Glutamatergic neuron (in vitro differentiated cells): ENCODE results near the gene HES6. TPM values are rescaled to one million over a fixed set of nuclear protein-coding genes. Genes with fewer than 3 reads are reported as not detected.

ENCODE experiments used
- DNase-seq: peaks from one replicate; pipeline ENCODE4 v3.0.0; 2022
- H3K27ac Mint-ChIP-seq: one replicate; pipeline ENCODE4 v1.8.0; 2020; ENCODE audit warnings: mild to moderate bottlenecking, mixed read lengths, inconsistent platforms; ENCODE audit not compliant: unreplicated experiment
- H3K27me3 Mint-ChIP-seq: one replicate; pipeline ENCODE4 v1.8.0; 2020; ENCODE audit warnings: mild to moderate bottlenecking, moderate library complexity, mixed read lengths, inconsistent platforms; ENCODE audit not compliant: unreplicated experiment
- H3K36me3 Mint-ChIP-seq: one replicate; pipeline ENCODE4 v1.8.0; 2020; ENCODE audit warnings: mild to moderate bottlenecking, mixed read lengths, inconsistent platforms; ENCODE audit not compliant: unreplicated experiment
- H3K4me1 Mint-ChIP-seq: one replicate; pipeline ENCODE4 v1.8.0; 2020; ENCODE audit warnings: mild to moderate bottlenecking, low read depth, mixed read lengths, inconsistent platforms; ENCODE audit not compliant: unreplicated experiment
- H3K4me3 Mint-ChIP-seq: one replicate; pipeline ENCODE4 v1.8.0; 2020; ENCODE audit warnings: mild to moderate bottlenecking, mixed read lengths, inconsistent platforms; ENCODE audit not compliant: unreplicated experiment
- H3K9me3 Mint-ChIP-seq: one replicate; pipeline ENCODE4 v1.8.0; 2020; ENCODE audit warnings: mild to moderate bottlenecking, moderate library complexity, mixed read lengths, inconsistent platforms; ENCODE audit not compliant: unreplicated experiment
- total RNA-seq: library from RNA; stranded (reverse); fragmentation: NEBNext Ultra II Directional; extraction: Animal tissue kit (Norgen Biotek cat#: 25700); gene quantifications from one replicate; pipeline ENCODE4 v1.2.1, GENCODE V29; 2021; ENCODE audit not compliant: unreplicated experiment
- TF ChIP-seq, protein P1 (sequence below): fragments of 200-600 bp; sonication (generic); IDR thresholded peaks from one replicate; pipeline ENCODE4 v1.5.0; 2021; ENCODE audit not compliant: partially characterized antibody, unreplicated experiment

Gene HES6
- total RNA-seq, 1 donor from 2014 or later: 665 TPM

DNA sequence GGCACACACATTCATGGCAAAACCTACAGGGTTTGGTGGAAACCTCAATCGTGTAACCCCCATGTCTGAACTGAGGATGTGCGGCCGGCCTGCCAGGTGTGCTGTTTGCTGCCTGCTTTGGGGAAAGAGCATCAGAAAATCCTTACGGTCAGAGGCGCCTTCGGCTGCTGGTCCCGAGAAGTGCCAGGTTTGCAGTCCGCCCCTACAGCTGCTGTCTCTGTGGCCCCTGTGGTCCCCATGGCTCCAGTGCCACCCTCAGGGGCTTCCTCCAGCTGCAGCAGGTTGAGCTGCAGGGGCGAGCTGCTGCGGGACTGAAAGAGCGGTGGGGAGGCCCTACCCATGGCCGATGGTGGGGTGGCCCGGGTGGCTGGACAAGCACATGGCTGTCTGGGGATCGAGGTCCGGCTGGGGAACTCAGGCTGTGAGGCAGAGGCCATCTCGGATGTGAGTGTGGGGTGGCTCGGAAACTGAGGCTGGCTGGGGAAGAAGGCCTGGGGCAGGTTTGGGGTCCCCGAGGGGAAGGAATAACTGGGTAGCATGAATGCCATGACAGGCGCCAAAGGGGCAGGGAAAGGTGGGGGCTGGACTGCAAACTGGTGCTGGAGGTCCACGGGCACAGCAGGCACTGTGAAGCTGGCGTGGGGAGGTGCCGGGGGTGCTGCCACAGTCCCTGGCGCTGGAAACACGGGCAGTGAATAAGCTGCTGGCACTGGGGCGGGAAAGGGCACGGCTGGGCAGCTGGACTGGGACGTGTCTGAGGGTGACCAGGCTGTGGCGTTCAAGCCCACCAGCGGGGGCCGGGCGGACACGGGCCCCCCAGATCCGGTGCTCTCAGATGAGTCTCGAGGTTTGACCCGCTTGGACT, 13.2 kb upstream of the HES6 start:
- TF ChIP-seq, protein P1, sequence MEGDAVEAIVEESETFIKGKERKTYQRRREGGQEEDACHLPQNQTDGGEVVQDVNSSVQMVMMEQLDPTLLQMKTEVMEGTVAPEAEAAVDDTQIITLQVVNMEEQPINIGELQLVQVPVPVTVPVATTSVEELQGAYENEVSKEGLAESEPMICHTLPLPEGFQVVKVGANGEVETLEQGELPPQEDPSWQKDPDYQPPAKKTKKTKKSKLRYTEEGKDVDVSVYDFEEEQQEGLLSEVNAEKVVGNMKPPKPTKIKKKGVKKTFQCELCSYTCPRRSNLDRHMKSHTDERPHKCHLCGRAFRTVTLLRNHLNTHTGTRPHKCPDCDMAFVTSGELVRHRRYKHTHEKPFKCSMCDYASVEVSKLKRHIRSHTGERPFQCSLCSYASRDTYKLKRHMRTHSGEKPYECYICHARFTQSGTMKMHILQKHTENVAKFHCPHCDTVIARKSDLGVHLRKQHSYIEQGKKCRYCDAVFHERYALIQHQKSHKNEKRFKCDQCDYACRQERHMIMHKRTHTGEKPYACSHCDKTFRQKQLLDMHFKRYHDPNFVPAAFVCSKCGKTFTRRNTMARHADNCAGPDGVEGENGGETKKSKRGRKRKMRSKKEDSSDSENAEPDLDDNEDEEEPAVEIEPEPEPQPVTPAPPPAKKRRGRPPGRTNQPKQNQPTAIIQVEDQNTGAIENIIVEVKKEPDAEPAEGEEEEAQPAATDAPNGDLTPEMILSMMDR: no peak
- Mint-ChIP-seq H3K4me3 (no peak overlapping the region), H3K36me3 (no peaks in the 10 kb centered on the region), H3K27ac (no peak overlapping the region), H3K4me1 (peaks cover 60% of the 10 kb centered on the region), H3K27me3 (peaks cover 4% of the 10 kb centered on the region), H3K9me3 (peaks cover 11% of the 10 kb centered on the region)
- DNase-seq: no peak

DNA sequence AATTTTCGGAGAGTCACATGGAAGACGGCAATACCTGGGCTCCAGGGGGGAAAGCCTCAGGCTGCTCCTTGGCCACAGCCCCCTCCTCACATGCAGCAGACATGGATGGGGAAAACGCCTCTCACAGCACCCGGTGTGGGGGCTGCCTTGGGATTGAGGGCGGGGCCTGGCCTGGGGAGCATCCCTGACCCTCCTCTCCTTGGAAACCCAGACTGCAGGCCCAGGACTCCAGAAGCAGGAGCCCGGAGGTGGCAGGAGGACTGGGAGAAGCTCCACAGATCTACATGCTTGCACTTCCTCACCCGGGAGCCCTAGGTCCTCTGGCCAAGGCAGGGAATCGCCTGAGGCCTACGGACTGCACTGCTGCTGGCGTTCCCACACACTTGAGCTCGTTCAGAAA, 12.1 kb upstream of the HES6 start:
- no peak for DNase-seq
- Mint-ChIP-seq H3K27me3 (peaks cover 9% of the 10 kb centered on the region), H3K27ac (no peak overlapping the region), H3K36me3 (no peaks in the 10 kb centered on the region), H3K4me3 (no peak overlapping the region), H3K4me1 (peaks cover 69% of the 10 kb centered on the region), H3K9me3 (peaks cover 13% of the 10 kb centered on the region)
- TF ChIP-seq, protein P1: no peak

DNA sequence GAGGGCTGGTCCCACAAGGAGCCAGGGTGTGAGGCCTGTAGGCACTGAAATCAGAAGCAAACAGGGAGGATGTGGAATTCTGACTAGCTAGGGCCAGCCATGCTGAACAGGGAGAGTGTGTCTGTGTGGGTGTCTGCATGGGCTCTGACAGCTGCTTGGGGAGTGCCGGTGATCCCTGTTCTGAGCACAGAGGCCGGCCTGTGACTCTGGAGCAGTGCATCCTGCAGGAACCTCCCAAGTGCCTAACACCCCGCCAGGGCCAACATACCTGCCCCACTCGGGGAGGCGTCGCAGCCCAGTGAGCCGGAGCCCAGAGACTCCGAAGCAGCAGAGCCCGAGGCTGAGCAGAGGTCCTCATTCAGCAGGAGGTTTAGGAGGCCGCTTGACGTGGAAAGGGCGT, 11.5 kb upstream of the HES6 start:
- Mint-ChIP-seq H3K9me3 (peaks cover 13% of the 10 kb centered on the region), H3K36me3 (no peaks in the 10 kb centered on the region), H3K27me3 (peaks cover 10% of the 10 kb centered on the region), H3K4me3 (peak overlapping the region; percentile 23), H3K27ac (peak overlapping the region; percentile 80), H3K4me1 (peaks cover 69% of the 10 kb centered on the region)
- TF ChIP-seq, protein P1: no peak
- DNase-seq: no peak

DNA sequence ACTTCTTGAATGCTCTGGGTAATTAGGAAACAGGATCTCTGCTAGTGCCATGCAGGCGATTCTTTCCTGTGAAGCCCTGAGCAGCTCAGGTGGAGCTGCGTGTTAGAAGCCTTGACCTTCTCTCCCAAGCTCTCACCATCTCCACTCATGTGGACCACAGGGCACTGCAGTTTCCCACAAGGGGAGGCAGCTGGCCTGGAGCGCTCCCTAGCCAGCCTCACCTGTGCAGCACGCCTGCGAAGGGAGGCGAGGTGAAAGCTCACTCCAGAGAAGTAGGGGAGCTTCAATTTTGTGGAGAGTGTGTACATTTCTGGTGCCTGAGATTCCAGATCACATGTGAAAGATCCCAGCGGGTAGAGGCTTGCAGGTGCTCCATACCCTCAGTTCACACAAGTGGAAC, 11.1 kb upstream of the HES6 start:
- Mint-ChIP-seq H3K27me3 (peaks cover 13% of the 10 kb centered on the region), H3K4me1 (peaks cover 68% of the 10 kb centered on the region), H3K27ac (peak overlapping the region; percentile 80), H3K9me3 (peaks cover 13% of the 10 kb centered on the region), H3K36me3 (no peaks in the 10 kb centered on the region), H3K4me3 (peak overlapping the region; percentile 23)
- TF ChIP-seq, protein P1: no peak
- DNase-seq: no peak

DNA sequence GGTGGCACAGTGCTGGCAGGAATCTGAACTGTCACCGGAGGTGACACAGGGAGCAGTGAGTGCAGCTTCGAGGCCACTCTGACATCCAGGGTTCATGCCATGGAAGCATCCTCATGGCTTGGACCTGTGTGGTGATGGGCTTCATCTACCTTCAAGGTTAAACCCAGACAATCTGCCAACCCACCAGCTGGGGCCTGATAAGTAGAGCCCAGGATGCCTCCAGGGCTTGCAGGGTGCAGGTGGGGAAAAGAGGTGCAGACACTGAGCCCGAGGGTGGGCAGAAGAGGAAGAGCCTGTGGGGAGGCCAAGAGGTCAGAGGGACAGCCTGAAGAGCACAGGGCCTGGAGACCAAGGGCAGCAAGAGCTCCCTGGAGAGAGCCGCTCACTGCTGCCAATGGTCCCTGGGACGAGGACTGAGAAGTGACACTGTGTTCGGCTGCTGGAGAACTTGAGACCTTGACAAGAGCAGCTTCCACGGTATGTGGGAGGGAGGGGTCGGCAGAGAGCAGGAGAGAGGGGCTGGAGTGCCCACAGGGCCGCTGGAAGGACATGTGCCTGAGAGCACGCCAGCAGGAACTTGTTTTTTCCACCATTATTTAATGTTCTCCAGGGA, 8.1 kb upstream of the HES6 start:
- DNase-seq: no peak
- TF ChIP-seq, protein P1: no peak
- Mint-ChIP-seq H3K9me3 (peaks cover 15% of the 10 kb centered on the region), H3K27ac (peak overlapping the region; percentile 87), H3K4me1 (peaks cover 68% of the 10 kb centered on the region), H3K36me3 (no peaks in the 10 kb centered on the region), H3K27me3 (peaks cover 13% of the 10 kb centered on the region), H3K4me3 (peak overlapping the region; percentile 64)
